HG02870 (cell line): Measurements from ENCODE around the gene PARD3B.

Source experiments
- ATAC-seq: cut with Tn5 transposase; IDR thresholded peaks from one replicate; pipeline ENCODE4 v1.9.1; 2021; ENCODE audit warnings: mild to moderate bottlenecking, moderate library complexity; ENCODE audit not compliant: unreplicated experiment

The PARD3B gene, protein sequence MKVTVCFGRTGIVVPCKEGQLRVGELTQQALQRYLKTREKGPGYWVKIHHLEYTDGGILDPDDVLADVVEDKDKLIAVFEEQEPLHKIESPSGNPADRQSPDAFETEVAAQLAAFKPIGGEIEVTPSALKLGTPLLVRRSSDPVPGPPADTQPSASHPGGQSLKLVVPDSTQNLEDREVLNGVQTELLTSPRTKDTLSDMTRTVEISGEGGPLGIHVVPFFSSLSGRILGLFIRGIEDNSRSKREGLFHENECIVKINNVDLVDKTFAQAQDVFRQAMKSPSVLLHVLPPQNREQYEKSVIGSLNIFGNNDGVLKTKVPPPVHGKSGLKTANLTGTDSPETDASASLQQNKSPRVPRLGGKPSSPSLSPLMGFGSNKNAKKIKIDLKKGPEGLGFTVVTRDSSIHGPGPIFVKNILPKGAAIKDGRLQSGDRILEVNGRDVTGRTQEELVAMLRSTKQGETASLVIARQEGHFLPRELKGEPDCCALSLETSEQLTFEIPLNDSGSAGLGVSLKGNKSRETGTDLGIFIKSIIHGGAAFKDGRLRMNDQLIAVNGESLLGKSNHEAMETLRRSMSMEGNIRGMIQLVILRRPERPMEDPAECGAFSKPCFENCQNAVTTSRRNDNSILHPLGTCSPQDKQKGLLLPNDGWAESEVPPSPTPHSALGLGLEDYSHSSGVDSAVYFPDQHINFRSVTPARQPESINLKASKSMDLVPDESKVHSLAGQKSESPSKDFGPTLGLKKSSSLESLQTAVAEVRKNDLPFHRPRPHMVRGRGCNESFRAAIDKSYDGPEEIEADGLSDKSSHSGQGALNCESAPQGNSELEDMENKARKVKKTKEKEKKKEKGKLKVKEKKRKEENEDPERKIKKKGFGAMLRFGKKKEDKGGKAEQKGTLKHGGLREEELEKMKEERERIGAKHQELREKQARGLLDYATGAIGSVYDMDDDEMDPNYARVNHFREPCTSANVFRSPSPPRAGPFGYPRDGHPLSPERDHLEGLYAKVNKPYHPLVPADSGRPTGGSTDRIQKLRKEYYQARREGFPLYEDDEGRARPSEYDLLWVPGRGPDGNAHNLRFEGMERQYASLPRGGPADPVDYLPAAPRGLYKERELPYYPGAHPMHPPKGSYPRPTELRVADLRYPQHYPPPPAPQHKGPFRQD (N-terminal part only)

DNA sequence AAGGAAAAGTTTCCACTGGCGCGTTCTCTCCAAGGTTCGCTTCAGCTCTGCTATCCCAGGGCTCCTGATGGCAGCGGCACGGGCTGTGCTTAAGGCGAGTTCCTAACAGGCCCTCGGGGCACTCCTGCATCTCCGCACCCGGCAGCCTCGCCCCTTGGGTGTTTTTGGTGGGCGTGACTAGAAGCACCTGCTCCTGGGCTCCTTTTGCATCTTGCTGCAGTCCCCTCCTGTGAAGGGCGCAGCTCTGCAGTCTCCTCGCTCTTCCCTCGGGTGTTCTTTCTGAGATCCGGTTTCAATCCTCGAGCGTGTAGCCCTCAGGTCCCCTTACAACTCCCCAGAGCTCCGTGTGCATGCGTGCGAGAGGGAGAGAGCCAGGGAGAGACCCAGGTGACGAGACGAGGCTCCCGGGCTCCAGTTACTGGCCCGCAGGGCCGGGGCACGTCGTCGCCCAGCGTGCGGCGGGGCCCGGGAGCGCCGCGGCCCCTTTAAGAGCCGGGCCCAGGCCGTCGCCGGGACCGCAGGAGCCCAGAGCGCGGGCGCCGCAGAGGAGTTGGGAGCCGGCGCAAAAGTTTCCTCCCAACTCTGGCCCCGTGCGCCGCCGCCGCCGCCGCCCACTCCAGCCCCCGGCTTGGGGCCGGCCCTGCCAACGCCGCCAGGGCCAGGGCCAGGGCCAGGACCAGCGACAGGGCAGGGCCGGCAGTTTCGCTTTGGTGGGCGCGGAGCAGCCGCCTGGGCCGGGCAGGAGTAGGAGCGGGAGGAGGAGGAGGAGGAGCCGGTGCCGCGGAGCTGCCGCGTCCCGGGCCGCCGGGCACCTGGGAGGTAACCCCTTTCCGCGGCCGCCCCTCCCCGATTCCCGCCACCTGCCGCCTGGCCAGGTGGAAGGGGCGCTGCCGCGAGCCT, at the start of gene PARD3B:
Gene PARD3B (plus strand): TSS at position 515 of the 900 bp plus-strand sequence. CDS start 525 bp downstream, outside the sequence.
- peak; percentile 70 for ATAC-seq

DNA sequence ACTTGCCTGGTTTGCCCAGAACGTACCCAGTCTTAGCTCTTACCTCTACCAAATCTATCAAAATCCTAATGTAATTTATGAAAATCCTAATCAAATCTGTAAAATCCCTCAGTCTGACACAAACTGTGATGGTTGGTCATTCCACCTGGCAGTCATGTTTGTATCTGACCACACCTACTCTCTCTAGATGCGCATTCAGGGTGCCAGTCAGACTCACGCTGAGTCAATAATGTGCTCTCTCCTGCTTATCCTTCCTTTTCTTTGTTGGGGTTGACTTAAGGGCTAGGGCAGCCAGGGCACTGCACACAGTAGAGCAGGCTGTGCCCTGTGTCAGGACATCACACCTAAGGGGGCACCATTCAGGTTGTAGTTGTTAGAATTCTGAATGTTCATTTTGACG, 48.5 kb upstream of the PARD3B start:
- no peak for ATAC-seq

DNA sequence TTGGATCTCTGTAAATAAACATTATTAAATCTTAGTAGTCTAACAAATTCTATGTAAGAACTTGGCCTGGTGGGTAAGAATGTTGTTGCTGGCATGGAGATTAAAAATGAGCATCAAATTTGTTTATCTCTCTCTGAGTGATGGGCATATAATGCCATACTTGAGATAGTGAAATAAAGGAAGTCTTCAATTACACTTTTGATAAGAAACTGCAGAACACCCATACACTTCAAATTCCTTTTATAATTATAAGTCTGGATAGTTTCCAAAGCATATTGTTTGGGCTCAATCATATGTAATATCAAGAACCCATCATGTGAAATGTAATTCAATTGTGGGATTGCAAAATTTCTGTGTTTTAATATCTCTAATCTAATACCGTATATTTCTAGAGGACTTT, 47.4 kb upstream of the PARD3B start:
- ATAC-seq = no peak

DNA sequence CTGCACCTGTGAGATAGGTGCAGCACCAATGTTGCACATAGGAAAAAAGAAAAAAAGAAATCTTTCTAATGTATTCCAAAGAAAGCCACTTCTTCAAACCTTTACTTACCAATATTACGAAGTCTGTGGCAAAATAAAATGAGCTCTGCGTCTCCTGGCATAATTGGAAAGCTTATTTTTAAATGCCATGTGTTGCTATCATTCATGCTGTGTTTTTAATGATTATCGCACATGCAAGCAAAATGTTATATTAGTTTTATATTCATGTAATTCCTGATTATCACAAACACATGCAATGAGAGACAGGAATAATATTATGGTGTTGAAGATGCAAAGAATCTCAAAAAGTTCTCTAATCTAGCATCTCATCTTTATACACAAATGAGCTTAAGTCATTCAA, 47.0 kb upstream of the PARD3B start:
- no peak for ATAC-seq

DNA sequence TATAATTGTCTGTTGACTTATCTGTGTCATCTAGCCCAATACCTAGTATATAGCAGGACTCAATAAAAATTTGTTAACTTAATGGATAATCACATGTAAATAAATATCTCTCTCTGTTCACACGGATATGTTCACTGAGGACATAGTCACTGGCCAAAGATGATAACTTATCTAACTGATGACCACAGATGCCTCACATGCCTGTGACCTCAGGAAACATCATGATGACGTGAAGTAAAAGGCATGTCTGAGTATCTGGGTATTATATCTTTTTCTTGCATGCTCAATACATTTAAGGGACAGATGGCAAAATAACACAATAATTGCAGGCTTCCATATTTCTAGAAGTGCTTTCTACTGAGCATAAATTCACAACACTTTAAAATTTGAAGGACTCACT, 41.4 kb upstream of the PARD3B start:
- no peak for ATAC-seq

DNA sequence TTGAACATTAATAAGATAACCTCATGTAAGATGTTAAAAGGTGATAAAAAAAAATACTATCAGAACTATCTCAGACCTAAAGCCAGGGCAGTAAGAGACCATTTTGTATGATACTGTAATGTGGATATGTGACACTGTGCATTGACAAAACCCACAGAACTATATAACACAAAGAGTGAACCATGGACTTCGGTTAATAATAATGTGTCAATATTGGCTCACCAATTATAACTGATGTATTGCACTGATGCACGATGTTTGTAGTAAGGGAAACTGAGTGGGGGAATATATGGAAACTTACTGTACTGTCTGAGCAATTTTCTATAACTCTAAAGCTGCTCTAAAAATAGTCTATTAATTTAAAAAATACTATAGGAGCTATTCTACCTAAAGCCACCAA, 40.7 kb upstream of the PARD3B start:
- no peak for ATAC-seq

DNA sequence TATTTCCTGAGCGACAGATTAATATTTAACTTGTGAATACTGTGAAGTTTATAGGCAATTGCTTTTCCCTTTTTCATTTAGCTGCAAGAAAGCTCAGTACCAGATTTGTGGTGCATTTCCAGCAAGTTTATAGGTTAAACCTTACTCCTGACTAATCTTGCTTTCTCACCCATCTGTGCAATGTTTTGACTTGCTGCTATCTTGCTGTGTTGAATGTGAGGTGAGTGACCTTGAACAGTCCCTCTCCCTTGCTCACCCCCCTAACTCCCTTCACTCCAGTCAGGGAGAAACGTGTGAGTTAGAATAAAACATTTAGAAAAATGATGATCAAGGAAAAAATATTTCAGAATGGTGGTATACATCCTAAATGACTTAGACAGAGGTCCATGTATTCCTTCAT, 39.8 kb upstream of the PARD3B start:
- no peak for ATAC-seq

DNA sequence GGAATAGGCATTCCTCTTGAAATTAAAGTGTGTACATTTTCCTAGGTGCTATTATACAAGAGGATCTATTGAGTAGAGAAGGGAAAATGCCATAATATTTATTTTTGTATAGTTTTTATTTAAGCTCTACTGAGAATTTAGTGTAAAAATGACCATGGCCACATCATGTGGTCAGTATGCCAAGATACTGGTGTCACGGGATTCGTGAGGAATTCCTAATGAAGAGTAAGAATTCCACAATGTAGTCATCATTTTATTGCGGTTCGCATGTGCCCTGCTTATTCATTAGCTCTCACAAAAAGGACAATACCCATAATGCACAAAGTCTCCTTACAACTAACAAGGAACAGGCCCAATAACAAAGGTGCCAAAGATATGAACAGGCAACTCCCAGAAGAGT, 39.3 kb upstream of the PARD3B start:
- ATAC-seq = no peak

DNA sequence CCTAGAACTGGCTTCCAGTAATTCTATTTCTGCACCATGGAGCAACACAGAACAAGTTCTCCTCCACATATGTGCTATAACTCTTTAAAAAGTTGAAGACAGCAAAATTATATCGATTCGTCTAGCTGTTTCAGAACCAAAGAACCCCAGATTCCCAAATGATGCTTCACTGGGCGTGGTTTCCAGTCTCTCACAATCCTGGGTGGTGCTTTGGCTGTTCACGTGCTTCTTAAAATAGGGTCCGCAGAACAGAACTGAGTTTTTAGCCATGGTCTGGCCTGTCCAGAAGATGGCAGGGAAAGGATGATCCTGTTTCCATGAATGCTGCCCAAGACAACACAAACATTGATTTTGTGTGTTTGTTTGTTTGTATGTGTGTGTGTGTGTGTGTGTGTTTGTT, 37.6 kb upstream of the PARD3B start:
- no peak for ATAC-seq

DNA sequence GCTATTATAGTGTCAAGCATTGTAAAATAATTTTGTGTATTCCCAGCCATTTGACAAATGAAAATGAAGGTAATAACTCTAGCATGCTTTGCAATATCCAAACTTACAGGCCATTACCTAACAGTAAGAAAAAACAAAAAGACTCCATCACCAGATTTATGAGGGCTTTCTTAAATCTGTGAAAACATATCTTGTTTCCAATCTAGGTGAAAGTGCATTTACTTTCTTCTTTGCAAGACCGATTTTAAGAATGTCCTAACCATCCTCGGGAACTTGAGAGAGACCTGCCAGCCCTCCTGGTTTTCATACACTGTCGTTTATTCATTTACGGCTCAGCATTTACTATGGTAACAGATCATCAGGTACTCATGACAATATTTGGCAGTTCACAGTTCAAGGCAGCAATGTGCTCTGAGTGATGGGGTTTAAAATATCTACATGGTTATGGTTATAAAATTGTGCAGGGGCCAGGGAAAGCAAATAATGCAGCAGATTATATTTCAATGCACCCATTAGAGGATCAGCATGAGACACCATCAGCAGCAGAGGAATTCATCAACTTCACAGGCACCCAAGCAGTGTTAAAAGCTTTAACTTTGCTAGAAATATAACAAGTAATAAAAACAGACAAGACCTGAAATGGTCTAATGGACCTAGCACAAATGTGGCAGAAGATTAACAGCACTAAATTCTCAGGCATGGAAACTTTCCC, 34.4 kb upstream of the PARD3B start:
- ATAC-seq = no peak

DNA sequence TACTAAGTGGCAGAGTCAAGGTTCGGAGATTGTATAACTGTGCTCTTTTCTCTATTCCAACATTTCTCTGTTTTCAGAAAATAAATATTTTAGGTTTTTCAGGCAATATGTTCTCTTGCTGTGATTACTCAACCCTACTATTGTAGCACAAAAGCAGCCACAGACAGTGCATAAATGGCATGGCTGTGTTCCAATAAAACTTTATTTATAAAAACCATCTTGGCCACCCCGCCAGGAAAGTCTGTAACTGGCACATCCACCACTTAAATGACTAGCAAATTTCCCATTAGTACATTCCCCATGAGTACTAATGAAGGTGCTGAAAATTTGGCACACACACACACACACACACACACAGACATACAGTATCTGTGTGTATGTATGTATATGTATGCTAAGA, 30.8 kb upstream of the PARD3B start:
- ATAC-seq = no peak

DNA sequence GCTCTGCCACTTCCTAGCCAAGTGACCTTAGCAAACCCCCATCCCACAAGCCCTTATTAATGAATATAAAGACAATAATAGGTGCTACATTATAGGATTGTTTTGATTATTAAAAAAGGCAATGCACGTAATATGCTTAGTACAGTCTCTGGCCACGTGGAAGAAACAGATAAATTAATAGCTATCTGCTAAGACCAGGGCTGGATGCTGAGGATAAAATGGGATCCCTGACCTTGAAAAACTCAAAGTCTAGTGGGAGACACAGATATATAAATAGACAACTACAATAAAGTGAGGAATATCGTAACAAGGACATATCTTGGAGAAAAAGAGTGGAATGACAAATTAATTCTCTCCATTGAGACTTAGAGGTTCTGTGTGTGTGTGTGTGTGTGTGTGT, 29.9 kb upstream of the PARD3B start:
- no peak for ATAC-seq

DNA sequence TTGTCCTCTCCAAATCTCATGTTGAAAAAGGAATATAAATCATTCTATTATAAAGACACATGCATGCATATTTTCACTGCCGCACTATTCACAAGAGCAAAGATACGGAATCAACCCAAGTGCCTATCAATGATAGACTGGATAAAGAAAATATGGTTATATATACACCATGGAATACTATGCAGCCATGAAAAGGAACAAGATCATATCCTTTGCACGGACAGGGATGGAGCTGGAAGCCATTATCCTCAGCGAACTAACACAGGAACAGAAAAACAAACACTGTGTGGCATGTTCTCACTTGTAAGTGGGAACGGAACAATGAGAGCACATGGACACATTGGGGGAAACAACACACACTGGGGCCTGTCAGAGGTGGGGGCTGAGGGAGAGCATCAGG, 28.1 kb upstream of the PARD3B start:
- ATAC-seq = no peak

DNA sequence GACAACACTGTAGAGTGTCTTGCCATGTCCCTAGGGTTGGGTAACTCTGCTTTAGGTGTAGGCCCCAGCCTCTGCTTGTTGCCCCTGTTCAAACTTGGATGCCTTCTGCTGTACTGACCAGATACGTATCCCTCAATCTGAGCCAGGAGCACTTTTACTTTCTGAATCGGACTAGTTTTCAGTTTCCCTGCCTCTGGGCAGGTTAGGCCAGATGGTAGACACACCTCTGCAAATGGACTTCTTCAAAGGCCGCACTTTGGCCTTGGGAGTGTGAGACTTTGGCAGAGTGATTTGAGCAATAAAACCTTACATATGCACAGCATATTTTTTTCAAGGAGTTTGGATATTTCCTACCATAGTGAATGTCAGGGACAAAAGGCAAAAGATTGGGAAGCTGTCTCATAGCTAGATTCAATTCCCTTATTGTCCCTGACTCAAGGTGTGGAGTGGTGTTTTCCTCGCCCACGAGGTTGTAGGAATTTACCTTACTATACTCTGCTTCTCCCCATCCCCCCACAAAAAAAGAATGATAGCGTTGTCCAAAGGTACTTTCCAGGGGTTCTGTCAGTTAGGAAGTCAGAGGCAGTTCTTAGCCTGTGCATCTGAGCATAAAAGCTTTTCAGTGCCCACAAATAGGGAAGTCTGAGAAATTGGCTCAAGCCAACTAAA, 15.3 kb upstream of the PARD3B start:
- no peak for ATAC-seq

DNA sequence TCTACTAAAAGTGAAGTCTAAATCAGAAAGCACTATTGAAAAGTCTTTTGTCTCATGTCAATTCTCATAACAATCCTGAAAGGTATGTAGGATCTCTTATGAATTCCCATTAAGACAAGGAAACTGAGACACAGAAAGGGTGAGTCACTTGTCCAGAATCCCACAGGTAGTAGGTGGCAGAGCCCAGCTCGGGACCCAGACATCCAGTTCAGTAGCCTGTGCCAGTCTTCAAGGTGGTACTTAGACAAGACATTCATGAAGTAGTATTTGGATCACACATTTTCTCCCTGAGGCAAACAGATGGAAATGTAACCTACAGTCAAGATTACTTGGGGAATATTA, 14.8 kb upstream of the PARD3B start:
- no peak for ATAC-seq

DNA sequence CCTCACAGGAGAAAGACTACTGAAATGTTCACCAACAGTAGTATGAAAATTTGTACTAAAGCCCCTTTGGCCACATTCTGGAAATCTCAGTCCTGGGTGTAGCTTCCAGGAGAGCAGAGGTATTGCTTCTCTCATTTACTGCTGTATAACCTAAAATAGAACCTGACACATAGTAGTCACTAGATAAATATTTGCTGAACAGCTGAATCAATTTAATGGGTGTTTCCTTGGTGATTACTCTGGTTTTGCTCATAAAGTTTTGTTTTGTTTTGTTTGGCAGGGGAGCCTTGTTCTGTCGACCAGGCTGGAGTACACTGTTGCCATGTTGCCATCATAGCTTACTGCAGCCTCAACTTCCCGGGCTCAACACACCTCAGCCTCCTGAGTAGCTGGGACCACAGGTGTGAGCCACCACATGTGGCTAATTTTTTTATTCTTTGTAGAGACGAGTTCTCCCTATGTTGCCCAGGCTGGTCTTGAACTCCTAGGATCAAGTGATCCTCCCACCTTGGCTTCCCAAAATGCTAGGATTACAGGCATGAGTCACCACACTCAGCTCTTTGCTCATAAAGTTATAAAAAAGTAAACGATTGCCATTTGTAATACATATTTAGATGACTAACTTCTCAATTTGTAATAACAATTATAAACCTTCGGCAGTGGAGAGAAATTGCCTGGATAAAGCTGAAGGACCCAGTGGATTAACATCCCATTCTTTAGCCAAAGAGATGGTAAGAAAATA, 11.5 kb upstream of the PARD3B start:
- ATAC-seq = no peak

DNA sequence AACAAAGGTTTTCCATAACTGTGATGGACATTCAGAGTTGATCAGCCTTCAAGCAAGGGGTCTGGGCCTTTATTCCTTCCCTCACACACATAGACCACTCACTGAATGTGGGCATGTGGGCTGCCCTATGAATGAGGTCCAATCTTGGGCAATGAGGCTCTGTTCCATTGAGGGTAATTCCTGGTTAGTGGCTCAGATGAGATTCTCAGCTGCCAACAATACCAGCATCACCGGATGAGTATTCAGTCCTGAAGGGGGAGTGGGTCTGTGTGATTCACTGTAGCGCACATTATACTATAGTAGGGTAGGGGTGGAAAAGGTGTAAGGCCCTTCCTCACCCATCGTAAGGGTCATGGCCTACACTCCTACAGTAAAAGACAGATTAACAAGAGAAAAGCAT, 9.9 kb upstream of the PARD3B start:
- no peak for ATAC-seq

DNA sequence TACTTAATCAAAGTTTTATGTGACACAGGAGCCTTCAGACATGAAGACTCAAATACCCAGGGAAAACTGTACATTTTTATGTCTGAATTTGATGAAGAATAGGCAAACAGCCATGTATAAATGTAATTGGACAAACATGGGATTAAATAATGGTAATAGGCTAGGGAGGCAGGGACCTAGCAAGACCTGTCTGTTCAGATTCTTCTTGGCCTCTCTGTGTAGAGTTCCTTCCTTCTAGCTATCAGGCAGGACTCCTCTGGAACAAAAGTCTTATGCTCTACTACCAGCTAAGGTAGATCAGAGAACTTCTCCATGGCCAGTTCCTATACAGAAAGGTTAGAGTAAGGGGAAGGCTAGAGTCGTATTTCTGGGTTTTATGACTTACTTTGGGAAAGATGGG, 9.5 kb upstream of the PARD3B start:
- no peak for ATAC-seq
